ENCODE data around the gene TWNK.

GRCh38 chr10:100963826-100964225 lies 23.5 kb upstream of the TWNK start:
- TF ChIP-seq GATA3 (IDR thresholded peaks at IDR 0.05; ENCODE audit: low read depth, low read length) (no peak), GATA2 (IDR thresholded peaks at IDR 0.05; ENCODE audit: low read depth, low read length) (no peak)
